GM23338 (cell line): ENCODE results near the gene C10orf53. TPM values are rescaled to one million over a fixed set of nuclear protein-coding genes. Genes with fewer than 3 reads are reported as not detected.

Experiments
- ATAC-seq: fragments of 200-7000 bp; cut with Tn5 transposase; 3 replicates; pipeline ENCODE4 v1.9.1; 2020
- DNase-seq: peaks from one replicate; pipeline ENCODE4 v3.0.0-alpha.2; 2015; ENCODE audit warnings: low spot score
- H2AFZ ChIP-seq: fragments of 200-600 bp; sonication (generic); 2 replicates; pipeline ENCODE4 v1.8.0; 2016; ENCODE audit warnings: antibody characterized with exemption, mild to moderate bottlenecking, moderate library complexity
- H3F3A ChIP-seq: fragments of 200-600 bp; sonication (generic); replicated peaks from 2 replicates; pipeline ENCODE4 v1.8.0; 2017; ENCODE audit warnings: antibody characterized with exemption, mixed run types, low read depth
- H3K27ac ChIP-seq: fragments of 200-600 bp; sonication (generic); 2 replicates; pipeline ENCODE4 v1.6.1; 2016; ENCODE audit warnings: low read depth
- H3K27me3 ChIP-seq: fragments of 200-600 bp; sonication (generic); 2 replicates; pipeline ENCODE4 v1.8.0; 2016; ENCODE audit warnings: mild to moderate bottlenecking, mixed run types, moderate library complexity; ENCODE audit not compliant: insufficient read depth
- H3K36me3 ChIP-seq: fragments of 200-600 bp; sonication (generic); 2 replicates; pipeline ENCODE4 v1.8.0; 2016; ENCODE audit warnings: mild to moderate bottlenecking; ENCODE audit not compliant: insufficient read depth
- H3K4me1 ChIP-seq: fragments of 200-600 bp; sonication (generic); 2 replicates; pipeline ENCODE4 v1.8.0; 2016; ENCODE audit warnings: mild to moderate bottlenecking, moderate library complexity; ENCODE audit not compliant: insufficient read depth
- H3K4me2 ChIP-seq: fragments of 200-600 bp; sonication (generic); 2 replicates; pipeline ENCODE4 v1.7.1; 2017; ENCODE audit warnings: mixed run types
- H3K4me3 ChIP-seq: fragments of 200-600 bp; sonication (generic); 2 replicates; pipeline ENCODE4 v1.6.1; 2016; ENCODE audit warnings: mixed run types
- H3K79me2 ChIP-seq: fragments of 200-600 bp; sonication (generic); replicated peaks from 2 replicates; pipeline ENCODE4 v1.8.0; 2017; ENCODE audit warnings: mild to moderate bottlenecking; ENCODE audit not compliant: insufficient read depth
- H3K9me2 ChIP-seq: fragments of 200-600 bp; sonication (generic); 2 replicates; pipeline ENCODE4 v1.8.0; 2017; ENCODE audit not compliant: insufficient read depth
- H4K20me1 ChIP-seq: fragments of 200-600 bp; sonication (generic); replicated peaks from 2 replicates; pipeline ENCODE4 v1.8.0; 2017; ENCODE audit warnings: mild to moderate bottlenecking; ENCODE audit not compliant: insufficient read depth
- H3K27ac Mint-ChIP-seq: 2 replicates; pipeline ENCODE4 v1.8.0; 2020; ENCODE audit warnings: inconsistent platforms, mild to moderate bottlenecking, moderate library complexity, mixed read lengths
- H3K27me3 Mint-ChIP-seq: 3 replicates; pipeline ENCODE4 v1.8.0; 2022; ENCODE audit warnings: low read depth, mild to moderate bottlenecking, moderate library complexity, mixed read lengths, inconsistent platforms; ENCODE audit not compliant: insufficient read depth, poor library complexity
- H3K36me3 Mint-ChIP-seq: 3 replicates; pipeline ENCODE4 v1.8.0; 2021; ENCODE audit warnings: low read depth, mild to moderate bottlenecking, inconsistent platforms, moderate library complexity, mixed read lengths
- H3K4me1 Mint-ChIP-seq: 3 replicates; pipeline ENCODE4 v1.8.0; 2020; ENCODE audit warnings: mild to moderate bottlenecking, inconsistent platforms, mixed read lengths
- H3K4me3 Mint-ChIP-seq: 3 replicates; pipeline ENCODE4 v1.8.0; 2021; ENCODE audit warnings: moderate library complexity, mild to moderate bottlenecking, inconsistent platforms, mixed read lengths
- H3K9me3 Mint-ChIP-seq: 3 replicates; pipeline ENCODE4 v1.8.0; 2020; ENCODE audit warnings: moderate library complexity, mild to moderate bottlenecking, inconsistent platforms, mixed read lengths
- CREB1 ChIP-seq: fragments of 250-450 bp; sonication (Bioruptor Pico); IDR thresholded peaks from 2 replicates; pipeline ENCODE4 v1.5.0; 2020; ENCODE audit warnings: low read depth, mild to moderate bottlenecking, moderate library complexity
- EZH2 ChIP-seq: fragments of 200-600 bp; sonication (generic); IDR thresholded peaks from one replicate; pipeline ENCODE4 v1.8.0; 2017; ENCODE audit warnings: antibody characterized with exemption, mild to moderate bottlenecking, low read depth; ENCODE audit not compliant: unreplicated experiment
- EZH2phosphoT487 ChIP-seq: fragments of 200-600 bp; sonication (generic); IDR thresholded peaks from one replicate; pipeline ENCODE4 v1.8.1; 2018; ENCODE audit warnings: antibody characterized with exemption; ENCODE audit not compliant: unreplicated experiment
- JUNB ChIP-seq: IDR thresholded peaks from one replicate; pipeline ENCODE4 v1.6.1; 2016; ENCODE audit warnings: antibody characterized with exemption; ENCODE audit not compliant: unreplicated experiment
- NANOG ChIP-seq: IDR thresholded peaks from 2 replicates; pipeline ENCODE4 v1.6.1; 2016; ENCODE audit warnings: antibody characterized with exemption, borderline replicate concordance
- POLR2AphosphoS5 ChIP-seq: IDR thresholded peaks from 2 replicates; pipeline ENCODE4 v1.6.1; 2016; ENCODE audit warnings: antibody characterized with exemption, low read depth
- STAT1 ChIP-seq: IDR thresholded peaks from one replicate; pipeline ENCODE4 v1.6.1; 2016; ENCODE audit warnings: antibody characterized with exemption; ENCODE audit not compliant: unreplicated experiment
- ZNF114 ChIP-seq: fragments of 250-450 bp; sonication (Bioruptor Pico); IDR thresholded peaks from 2 replicates; pipeline ENCODE4 v1.5.0; 2020; ENCODE audit warnings: mild to moderate bottlenecking, moderate library complexity
- ZNF331 ChIP-seq: fragments of 250-450 bp; sonication (Bioruptor Pico); IDR thresholded peaks from 2 replicates; pipeline ENCODE4 v1.5.0; 2020; ENCODE audit warnings: low read depth, mild to moderate bottlenecking, moderate library complexity
- polyA plus RNA-seq: library from polyadenylated mRNA; unstranded; fragments of >200 nt; fragmentation: Nextera tagmentation; extraction: Ambion mirVana; gene quantifications from 2 replicates; pipeline ENCODE4 v1.2.1, GENCODE V29; 2016
- total RNA-seq: library from RNA; depleted of rRNA; stranded (reverse); fragments of >200 nt; shearing (Covaris generic); gene quantifications from 2 replicates; pipeline ENCODE4 v1.2.3, GENCODE V29; 2014
- TF ChIP-seq, protein P1 (sequence below): IDR thresholded peaks from 2 replicates; pipeline ENCODE4 v1.6.1; 2016; ENCODE audit warnings: antibody characterized with exemption
- TF ChIP-seq, protein P2 (sequence below): fragments of 250-450 bp; sonication (Bioruptor Pico); IDR thresholded peaks from 2 replicates; pipeline ENCODE4 v1.5.0; 2020; ENCODE audit warnings: mild to moderate bottlenecking, moderate library complexity
- TF ChIP-seq, protein P3 (sequence below), 2 experiments: fragments of 200-600 bp in 1 of 2; sonication (generic) in 1 of 2; conservative IDR thresholded peaks; 2 replicates each; pipeline versions ENCODE4 v1.5.1 to v1.6.1; 2016 to 2017; ENCODE audit warnings: antibody characterized with exemption in 2 of 2, low read depth in 2 of 2, mild to moderate bottlenecking in 2 of 2, moderate library complexity in 1 of 2
- TF ChIP-seq, protein P4 (sequence below): IDR thresholded peaks from one replicate; pipeline ENCODE4 v1.6.1; 2018; ENCODE audit warnings: antibody characterized with exemption; ENCODE audit not compliant: unreplicated experiment

Gene C10orf53
- total and polyA plus RNA-seq, 2 experiments from 2014 or later = not detected

DNA sequence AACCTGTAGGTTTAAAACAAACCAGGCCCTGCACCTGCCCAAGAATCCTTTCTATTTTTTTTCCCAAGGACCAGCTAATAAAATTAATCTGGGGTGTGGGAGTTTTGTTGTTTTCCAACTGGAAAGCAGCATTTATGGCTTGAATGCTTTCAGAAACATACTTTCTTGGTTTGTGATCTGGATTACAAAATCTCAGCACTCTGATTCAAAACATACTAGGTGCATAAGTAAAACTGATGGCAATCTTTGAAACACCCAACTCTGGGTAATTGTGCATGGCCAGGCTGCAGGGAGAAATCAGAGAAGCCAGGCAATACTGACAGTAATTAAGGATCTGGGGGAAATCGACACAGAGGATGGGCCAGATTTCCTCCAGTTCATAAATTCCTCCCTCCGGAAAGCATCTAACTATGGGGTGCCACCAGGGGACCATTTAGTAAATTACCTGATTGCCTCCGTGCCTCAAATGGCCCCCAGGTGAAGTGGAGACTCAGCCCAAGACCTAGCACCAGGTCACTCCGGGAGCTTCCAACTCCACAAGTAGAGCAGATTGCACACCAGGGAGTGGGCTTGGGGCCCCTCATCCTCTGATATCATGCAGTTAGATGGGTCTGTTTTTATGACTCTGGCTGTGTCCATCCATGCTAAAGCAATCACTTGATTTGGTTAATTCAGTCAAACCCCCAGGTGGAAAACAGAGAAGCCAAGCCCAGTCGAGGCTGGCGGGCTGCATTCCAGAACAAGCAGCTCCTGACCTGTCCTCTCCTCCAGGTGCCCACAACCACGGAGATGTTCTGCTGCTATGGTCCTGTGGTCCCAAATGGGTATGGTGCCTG lies 15.2 kb upstream of the C10orf53 start:
- Histone ChIP-seq H3K27ac (no peak overlapping the region), H3K4me1 (no peaks in the 10 kb centered on the region; the same call in 1 of the 2 replicates), H3F3A (no peaks in the 10 kb centered on the region), H3K36me3 (0 out of 2 replicates have a peak, but pooled peaks cover under 1% of the 10 kb centered on the region), H3K27me3 (peaks cover 9% of the 10 kb centered on the region; the same call in 1 of the 2 replicates), H3K4me2 (no peak overlapping the region), H2AFZ (no peak overlapping the region), H4K20me1 (no peaks in the 10 kb centered on the region; the same call in 1 of the 2 replicates), H3K9me2 (no peaks in the 10 kb centered on the region), H3K79me2 (no peaks in the 10 kb centered on the region), H3K4me3 (no peak overlapping the region)
- H3K4me3 Mint-ChIP-seq = no peak overlapping the region
- TF ChIP-seq CREB1 = no peak
- TF ChIP-seq ZNF114 (CRISPR knock-in tag) = no peak
- TF ChIP-seq NANOG = no peak
- TF ChIP-seq, protein P1, sequence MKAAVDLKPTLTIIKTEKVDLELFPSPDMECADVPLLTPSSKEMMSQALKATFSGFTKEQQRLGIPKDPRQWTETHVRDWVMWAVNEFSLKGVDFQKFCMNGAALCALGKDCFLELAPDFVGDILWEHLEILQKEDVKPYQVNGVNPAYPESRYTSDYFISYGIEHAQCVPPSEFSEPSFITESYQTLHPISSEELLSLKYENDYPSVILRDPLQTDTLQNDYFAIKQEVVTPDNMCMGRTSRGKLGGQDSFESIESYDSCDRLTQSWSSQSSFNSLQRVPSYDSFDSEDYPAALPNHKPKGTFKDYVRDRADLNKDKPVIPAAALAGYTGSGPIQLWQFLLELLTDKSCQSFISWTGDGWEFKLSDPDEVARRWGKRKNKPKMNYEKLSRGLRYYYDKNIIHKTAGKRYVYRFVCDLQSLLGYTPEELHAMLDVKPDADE = no peak
- TF ChIP-seq POLR2AphosphoS5 = no peak
- no peak for TF ChIP-seq ZNF331
- TF ChIP-seq EZH2phosphoT487 = no peak
- TF ChIP-seq, protein P2, sequence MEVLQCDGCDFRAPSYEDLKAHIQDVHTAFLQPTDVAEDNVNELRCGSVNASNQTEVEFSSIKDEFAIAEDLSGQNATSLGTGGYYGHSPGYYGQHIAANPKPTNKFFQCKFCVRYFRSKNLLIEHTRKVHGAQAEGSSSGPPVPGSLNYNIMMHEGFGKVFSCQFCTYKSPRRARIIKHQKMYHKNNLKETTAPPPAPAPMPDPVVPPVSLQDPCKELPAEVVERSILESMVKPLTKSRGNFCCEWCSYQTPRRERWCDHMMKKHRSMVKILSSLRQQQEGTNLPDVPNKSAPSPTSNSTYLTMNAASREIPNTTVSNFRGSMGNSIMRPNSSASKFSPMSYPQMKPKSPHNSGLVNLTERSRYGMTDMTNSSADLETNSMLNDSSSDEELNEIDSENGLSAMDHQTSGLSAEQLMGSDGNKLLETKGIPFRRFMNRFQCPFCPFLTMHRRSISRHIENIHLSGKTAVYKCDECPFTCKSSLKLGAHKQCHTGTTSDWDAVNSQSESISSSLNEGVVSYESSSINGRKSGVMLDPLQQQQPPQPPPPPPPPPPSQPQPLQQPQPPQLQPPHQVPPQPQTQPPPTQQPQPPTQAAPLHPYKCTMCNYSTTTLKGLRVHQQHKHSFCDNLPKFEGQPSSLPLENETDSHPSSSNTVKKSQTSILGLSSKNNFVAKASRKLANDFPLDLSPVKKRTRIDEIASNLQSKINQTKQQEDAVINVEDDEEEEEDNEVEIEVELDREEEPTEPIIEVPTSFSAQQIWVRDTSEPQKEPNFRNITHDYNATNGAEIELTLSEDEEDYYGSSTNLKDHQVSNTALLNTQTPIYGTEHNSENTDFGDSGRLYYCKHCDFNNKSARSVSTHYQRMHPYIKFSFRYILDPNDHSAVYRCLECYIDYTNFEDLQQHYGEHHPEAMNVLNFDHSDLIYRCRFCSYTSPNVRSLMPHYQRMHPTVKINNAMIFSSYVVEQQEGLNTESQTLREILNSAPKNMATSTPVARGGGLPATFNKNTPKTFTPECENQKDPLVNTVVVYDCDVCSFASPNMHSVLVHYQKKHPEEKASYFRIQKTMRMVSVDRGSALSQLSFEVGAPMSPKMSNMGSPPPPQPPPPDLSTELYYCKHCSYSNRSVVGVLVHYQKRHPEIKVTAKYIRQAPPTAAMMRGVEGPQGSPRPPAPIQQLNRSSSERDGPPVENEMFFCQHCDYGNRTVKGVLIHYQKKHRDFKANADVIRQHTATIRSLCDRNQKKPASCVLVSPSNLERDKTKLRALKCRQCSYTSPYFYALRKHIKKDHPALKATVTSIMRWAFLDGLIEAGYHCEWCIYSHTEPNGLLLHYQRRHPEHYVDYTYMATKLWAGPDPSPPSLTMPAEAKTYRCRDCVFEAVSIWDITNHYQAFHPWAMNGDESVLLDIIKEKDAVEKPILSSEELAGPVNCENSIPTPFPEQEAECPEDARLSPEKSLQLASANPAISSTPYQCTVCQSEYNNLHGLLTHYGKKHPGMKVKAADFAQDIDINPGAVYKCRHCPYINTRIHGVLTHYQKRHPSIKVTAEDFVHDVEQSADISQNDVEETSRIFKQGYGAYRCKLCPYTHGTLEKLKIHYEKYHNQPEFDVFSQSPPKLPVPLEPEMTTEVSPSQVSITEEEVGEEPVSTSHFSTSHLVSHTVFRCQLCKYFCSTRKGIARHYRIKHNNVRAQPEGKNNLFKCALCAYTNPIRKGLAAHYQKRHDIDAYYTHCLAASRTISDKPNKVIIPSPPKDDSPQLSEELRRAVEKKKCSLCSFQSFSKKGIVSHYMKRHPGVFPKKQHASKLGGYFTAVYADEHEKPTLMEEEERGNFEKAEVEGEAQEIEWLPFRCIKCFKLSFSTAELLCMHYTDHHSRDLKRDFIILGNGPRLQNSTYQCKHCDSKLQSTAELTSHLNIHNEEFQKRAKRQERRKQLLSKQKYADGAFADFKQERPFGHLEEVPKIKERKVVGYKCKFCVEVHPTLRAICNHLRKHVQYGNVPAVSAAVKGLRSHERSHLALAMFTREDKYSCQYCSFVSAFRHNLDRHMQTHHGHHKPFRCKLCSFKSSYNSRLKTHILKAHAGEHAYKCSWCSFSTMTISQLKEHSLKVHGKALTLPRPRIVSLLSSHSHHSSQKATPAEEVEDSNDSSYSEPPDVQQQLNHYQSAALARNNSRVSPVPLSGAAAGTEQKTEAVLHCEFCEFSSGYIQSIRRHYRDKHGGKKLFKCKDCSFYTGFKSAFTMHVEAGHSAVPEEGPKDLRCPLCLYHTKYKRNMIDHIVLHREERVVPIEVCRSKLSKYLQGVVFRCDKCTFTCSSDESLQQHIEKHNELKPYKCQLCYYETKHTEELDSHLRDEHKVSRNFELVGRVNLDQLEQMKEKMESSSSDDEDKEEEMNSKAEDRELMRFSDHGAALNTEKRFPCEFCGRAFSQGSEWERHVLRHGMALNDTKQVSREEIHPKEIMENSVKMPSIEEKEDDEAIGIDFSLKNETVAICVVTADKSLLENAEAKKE (CRISPR knock-in tag) = no peak
- TF ChIP-seq, protein P3, sequence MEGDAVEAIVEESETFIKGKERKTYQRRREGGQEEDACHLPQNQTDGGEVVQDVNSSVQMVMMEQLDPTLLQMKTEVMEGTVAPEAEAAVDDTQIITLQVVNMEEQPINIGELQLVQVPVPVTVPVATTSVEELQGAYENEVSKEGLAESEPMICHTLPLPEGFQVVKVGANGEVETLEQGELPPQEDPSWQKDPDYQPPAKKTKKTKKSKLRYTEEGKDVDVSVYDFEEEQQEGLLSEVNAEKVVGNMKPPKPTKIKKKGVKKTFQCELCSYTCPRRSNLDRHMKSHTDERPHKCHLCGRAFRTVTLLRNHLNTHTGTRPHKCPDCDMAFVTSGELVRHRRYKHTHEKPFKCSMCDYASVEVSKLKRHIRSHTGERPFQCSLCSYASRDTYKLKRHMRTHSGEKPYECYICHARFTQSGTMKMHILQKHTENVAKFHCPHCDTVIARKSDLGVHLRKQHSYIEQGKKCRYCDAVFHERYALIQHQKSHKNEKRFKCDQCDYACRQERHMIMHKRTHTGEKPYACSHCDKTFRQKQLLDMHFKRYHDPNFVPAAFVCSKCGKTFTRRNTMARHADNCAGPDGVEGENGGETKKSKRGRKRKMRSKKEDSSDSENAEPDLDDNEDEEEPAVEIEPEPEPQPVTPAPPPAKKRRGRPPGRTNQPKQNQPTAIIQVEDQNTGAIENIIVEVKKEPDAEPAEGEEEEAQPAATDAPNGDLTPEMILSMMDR (conservative IDR thresholded peaks at IDR 0.05; ENCODE audit: low read depth in 2 of 2) = no peak
- TF ChIP-seq EZH2 = no peak
- TF ChIP-seq, protein P4, sequence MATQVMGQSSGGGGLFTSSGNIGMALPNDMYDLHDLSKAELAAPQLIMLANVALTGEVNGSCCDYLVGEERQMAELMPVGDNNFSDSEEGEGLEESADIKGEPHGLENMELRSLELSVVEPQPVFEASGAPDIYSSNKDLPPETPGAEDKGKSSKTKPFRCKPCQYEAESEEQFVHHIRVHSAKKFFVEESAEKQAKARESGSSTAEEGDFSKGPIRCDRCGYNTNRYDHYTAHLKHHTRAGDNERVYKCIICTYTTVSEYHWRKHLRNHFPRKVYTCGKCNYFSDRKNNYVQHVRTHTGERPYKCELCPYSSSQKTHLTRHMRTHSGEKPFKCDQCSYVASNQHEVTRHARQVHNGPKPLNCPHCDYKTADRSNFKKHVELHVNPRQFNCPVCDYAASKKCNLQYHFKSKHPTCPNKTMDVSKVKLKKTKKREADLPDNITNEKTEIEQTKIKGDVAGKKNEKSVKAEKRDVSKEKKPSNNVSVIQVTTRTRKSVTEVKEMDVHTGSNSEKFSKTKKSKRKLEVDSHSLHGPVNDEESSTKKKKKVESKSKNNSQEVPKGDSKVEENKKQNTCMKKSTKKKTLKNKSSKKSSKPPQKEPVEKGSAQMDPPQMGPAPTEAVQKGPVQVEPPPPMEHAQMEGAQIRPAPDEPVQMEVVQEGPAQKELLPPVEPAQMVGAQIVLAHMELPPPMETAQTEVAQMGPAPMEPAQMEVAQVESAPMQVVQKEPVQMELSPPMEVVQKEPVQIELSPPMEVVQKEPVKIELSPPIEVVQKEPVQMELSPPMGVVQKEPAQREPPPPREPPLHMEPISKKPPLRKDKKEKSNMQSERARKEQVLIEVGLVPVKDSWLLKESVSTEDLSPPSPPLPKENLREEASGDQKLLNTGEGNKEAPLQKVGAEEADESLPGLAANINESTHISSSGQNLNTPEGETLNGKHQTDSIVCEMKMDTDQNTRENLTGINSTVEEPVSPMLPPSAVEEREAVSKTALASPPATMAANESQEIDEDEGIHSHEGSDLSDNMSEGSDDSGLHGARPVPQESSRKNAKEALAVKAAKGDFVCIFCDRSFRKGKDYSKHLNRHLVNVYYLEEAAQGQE = no peak
- no peak for TF ChIP-seq STAT1
- no peak for TF ChIP-seq JUNB
- ATAC-seq (no peak), DNase-seq (no peak)
- H3K27me3 Mint-ChIP-seq = peaks cover 8% of the 10 kb centered on the region
- H3K4me1 Mint-ChIP-seq = peaks cover 9% of the 10 kb centered on the region
- H3K36me3 Mint-ChIP-seq = 0 out of 3 replicates have a peak, but pooled peaks cover 1% of the 10 kb centered on the region
- no peak overlapping the region for H3K27ac Mint-ChIP-seq
- H3K9me3 Mint-ChIP-seq = peaks cover 9% of the 10 kb centered on the region
